Measurements from ENCODE around the gene NCOA5. TPM values are rescaled to one million over a fixed set of nuclear protein-coding genes. Genes with fewer than 3 reads are reported as not detected.

NCOA5 gene
- total and polyA plus RNA-seq, 9 of the 15 experiments (the other 6 are each of a cell fraction or from before 2014, with no cell fraction given) = 3.9 to 22.8 (median 13.8) TPM

DNA sequence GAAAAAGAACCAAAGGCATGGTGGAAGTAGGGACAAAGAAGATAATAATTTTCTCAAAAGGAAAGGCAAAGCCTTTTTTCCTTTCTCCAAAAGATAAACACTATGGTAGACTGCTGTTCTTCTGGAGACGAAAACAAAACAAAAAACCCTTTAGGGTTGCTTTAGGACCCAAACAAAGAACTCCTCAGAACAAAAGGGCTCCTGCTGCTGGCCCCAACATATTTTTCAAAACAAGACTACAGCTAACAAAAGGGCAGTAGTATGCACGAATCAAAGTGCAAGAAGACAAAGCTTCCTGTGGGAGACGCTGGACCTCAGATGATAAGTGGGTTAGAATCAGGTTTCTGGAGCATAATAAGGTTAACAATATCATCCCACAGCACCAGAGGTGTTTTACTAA lies 15.8 kb downstream of the NCOA5 start (continued):
- TF ChIP-seq, protein P1, sequence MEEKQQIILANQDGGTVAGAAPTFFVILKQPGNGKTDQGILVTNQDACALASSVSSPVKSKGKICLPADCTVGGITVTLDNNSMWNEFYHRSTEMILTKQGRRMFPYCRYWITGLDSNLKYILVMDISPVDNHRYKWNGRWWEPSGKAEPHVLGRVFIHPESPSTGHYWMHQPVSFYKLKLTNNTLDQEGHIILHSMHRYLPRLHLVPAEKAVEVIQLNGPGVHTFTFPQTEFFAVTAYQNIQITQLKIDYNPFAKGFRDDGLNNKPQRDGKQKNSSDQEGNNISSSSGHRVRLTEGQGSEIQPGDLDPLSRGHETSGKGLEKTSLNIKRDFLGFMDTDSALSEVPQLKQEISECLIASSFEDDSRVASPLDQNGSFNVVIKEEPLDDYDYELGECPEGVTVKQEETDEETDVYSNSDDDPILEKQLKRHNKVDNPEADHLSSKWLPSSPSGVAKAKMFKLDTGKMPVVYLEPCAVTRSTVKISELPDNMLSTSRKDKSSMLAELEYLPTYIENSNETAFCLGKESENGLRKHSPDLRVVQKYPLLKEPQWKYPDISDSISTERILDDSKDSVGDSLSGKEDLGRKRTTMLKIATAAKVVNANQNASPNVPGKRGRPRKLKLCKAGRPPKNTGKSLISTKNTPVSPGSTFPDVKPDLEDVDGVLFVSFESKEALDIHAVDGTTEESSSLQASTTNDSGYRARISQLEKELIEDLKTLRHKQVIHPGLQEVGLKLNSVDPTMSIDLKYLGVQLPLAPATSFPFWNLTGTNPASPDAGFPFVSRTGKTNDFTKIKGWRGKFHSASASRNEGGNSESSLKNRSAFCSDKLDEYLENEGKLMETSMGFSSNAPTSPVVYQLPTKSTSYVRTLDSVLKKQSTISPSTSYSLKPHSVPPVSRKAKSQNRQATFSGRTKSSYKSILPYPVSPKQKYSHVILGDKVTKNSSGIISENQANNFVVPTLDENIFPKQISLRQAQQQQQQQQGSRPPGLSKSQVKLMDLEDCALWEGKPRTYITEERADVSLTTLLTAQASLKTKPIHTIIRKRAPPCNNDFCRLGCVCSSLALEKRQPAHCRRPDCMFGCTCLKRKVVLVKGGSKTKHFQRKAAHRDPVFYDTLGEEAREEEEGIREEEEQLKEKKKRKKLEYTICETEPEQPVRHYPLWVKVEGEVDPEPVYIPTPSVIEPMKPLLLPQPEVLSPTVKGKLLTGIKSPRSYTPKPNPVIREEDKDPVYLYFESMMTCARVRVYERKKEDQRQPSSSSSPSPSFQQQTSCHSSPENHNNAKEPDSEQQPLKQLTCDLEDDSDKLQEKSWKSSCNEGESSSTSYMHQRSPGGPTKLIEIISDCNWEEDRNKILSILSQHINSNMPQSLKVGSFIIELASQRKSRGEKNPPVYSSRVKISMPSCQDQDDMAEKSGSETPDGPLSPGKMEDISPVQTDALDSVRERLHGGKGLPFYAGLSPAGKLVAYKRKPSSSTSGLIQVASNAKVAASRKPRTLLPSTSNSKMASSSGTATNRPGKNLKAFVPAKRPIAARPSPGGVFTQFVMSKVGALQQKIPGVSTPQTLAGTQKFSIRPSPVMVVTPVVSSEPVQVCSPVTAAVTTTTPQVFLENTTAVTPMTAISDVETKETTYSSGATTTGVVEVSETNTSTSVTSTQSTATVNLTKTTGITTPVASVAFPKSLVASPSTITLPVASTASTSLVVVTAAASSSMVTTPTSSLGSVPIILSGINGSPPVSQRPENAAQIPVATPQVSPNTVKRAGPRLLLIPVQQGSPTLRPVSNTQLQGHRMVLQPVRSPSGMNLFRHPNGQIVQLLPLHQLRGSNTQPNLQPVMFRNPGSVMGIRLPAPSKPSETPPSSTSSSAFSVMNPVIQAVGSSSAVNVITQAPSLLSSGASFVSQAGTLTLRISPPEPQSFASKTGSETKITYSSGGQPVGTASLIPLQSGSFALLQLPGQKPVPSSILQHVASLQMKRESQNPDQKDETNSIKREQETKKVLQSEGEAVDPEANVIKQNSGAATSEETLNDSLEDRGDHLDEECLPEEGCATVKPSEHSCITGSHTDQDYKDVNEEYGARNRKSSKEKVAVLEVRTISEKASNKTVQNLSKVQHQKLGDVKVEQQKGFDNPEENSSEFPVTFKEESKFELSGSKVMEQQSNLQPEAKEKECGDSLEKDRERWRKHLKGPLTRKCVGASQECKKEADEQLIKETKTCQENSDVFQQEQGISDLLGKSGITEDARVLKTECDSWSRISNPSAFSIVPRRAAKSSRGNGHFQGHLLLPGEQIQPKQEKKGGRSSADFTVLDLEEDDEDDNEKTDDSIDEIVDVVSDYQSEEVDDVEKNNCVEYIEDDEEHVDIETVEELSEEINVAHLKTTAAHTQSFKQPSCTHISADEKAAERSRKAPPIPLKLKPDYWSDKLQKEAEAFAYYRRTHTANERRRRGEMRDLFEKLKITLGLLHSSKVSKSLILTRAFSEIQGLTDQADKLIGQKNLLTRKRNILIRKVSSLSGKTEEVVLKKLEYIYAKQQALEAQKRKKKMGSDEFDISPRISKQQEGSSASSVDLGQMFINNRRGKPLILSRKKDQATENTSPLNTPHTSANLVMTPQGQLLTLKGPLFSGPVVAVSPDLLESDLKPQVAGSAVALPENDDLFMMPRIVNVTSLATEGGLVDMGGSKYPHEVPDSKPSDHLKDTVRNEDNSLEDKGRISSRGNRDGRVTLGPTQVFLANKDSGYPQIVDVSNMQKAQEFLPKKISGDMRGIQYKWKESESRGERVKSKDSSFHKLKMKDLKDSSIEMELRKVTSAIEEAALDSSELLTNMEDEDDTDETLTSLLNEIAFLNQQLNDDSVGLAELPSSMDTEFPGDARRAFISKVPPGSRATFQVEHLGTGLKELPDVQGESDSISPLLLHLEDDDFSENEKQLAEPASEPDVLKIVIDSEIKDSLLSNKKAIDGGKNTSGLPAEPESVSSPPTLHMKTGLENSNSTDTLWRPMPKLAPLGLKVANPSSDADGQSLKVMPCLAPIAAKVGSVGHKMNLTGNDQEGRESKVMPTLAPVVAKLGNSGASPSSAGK (IDR thresholded peaks at IDR 0.05) = no peak
- TF ChIP-seq ETV1 (tag; conservative IDR thresholded peaks at IDR 0.05; ENCODE audit: low read depth) = no peak
- no peak for TF ChIP-seq BACH1 (tag; IDR thresholded peaks at IDR 0.05)
- TF ChIP-seq, protein P2, sequence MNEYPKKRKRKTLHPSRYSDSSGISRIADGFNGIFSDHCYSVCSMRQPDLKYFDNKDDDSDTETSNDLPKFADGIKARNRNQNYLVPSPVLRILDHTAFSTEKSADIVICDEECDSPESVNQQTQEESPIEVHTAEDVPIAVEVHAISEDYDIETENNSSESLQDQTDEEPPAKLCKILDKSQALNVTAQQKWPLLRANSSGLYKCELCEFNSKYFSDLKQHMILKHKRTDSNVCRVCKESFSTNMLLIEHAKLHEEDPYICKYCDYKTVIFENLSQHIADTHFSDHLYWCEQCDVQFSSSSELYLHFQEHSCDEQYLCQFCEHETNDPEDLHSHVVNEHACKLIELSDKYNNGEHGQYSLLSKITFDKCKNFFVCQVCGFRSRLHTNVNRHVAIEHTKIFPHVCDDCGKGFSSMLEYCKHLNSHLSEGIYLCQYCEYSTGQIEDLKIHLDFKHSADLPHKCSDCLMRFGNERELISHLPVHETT (CRISPR knock-in tag; conservative IDR thresholded peaks at IDR 0.05 in 1 of 2, IDR thresholded peaks at IDR 0.05 in 1 of 2) = no peak
- no peak for TF ChIP-seq PHTF2 (CRISPR knock-in tag; IDR thresholded peaks at IDR 0.05)
